Activated B cell treated with CpG ODN at 0.5 μM for 24 hours (primary cell): ENCODE measurements around the gene IFIH1. TPM values are rescaled to one million over a fixed set of nuclear protein-coding genes. Genes with fewer than 3 reads are reported as not detected.

Source experiments
- ATAC-seq: fragments of 200-7000 bp; cut with Tn5 transposase; one replicate; pipeline ENCODE4 v1.10.0; 2021; ENCODE audit warnings: low read depth, mild to moderate bottlenecking, moderate library complexity
- CTCF ChIA-PET: fragments of 350-600 bp; sonication (Branson Sonifier 250); formaldehyde crosslinking; loops from one replicate; lab custom pipeline; 2021; ENCODE audit warnings: antibody characterized with exemption; lab: Charles Lee
- POLR2A ChIA-PET: fragments of 350-600 bp; sonication (Branson Sonifier 250); formaldehyde crosslinking; loops from one replicate; lab custom pipeline; 2021; ENCODE audit warnings: antibody characterized with exemption; lab: Charles Lee
- DNase-seq: peaks from one replicate; pipeline ENCODE4 v3.0.0; 2022
- H3K27ac Mint-ChIP-seq: one replicate; pipeline ENCODE4 v1.8.0; 2020; ENCODE audit warnings: mixed read lengths
- H3K27me3 Mint-ChIP-seq: one replicate; pipeline ENCODE4 v1.8.0; 2021; ENCODE audit warnings: mixed read lengths
- H3K36me3 Mint-ChIP-seq: one replicate; pipeline ENCODE4 v1.8.0; 2021; ENCODE audit warnings: low read depth, mixed read lengths
- H3K4me1 Mint-ChIP-seq: one replicate; pipeline ENCODE4 v1.8.0; 2021; ENCODE audit warnings: mixed read lengths
- H3K4me3 Mint-ChIP-seq: one replicate; pipeline ENCODE4 v1.8.0; 2020; ENCODE audit warnings: mild to moderate bottlenecking, mixed read lengths
- H3K9me3 Mint-ChIP-seq: one replicate; pipeline ENCODE4 v1.8.0; 2020; ENCODE audit warnings: mixed read lengths
- intact Hi-C: fragments of 100-400 bp; cut with micrococcal nuclease; formaldehyde crosslinking; loops from one replicate; pipeline ENCODE4 v1.15.1; 2024
- total RNA-seq: library from RNA; stranded (reverse); gene quantifications from 2 replicates; pipeline ENCODE4 v1.2.3, GENCODE V29; 2022
- TF ChIP-seq, protein P1 (sequence below): fragments of 200-600 bp; IDR thresholded peaks from one replicate; pipeline ENCODE4 v1.8.0; 2022; ENCODE audit warnings: antibody characterized with exemption, mild to moderate bottlenecking

Gene IFIH1
- total RNA-seq, 1 donor from 2014 or later = 63.0 TPM

DNA sequence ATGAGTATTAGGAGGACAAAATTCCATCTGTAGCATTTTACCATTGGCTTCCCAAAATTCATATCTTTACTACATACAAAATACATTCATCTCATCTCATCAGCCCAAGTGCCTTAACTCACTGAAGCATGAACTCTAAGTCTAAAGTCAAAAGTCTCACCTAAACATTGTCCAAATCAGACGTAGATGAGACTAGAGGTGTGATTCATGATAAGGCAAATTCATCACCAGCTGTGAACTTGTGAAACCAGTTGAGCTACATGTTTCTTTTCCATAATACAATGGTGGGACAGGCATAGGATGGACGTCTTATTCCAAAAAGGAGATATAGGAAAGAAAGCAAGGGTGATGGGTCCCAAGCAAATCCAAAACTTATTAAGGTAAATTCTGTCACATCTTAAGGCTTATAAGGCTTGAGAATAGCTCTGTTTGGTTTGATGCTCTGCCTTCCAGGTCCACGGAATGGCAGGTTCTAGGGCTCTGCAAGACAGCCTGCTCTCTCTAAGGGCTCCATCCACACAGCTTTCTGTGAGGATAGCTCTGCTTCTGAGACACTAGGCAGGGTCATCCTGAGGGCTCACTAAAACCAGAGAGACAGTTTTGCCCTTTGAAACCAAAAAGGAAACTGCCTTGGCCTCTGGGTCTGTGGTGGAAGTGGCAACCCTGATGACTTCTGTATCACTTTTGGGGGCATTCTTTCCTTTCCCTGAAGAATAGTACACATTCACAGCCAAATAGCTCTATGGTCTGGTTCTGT lies 9.6 kb downstream of the IFIH1 start:
- TF ChIP-seq, protein P1, sequence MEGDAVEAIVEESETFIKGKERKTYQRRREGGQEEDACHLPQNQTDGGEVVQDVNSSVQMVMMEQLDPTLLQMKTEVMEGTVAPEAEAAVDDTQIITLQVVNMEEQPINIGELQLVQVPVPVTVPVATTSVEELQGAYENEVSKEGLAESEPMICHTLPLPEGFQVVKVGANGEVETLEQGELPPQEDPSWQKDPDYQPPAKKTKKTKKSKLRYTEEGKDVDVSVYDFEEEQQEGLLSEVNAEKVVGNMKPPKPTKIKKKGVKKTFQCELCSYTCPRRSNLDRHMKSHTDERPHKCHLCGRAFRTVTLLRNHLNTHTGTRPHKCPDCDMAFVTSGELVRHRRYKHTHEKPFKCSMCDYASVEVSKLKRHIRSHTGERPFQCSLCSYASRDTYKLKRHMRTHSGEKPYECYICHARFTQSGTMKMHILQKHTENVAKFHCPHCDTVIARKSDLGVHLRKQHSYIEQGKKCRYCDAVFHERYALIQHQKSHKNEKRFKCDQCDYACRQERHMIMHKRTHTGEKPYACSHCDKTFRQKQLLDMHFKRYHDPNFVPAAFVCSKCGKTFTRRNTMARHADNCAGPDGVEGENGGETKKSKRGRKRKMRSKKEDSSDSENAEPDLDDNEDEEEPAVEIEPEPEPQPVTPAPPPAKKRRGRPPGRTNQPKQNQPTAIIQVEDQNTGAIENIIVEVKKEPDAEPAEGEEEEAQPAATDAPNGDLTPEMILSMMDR = no peak
- ATAC-seq = no peak
- peaks cover 17% of the 10 kb centered on the region for H3K4me1 Mint-ChIP-seq
- H3K27ac Mint-ChIP-seq = peak overlapping the region; percentile 53
- intact Hi-C loops = no loop called here
- ChIA-PET POLR2A (interaction anchor here (1.4 kb wide), 1 partner anchor 10 kb away, joined by 3 read pairs; the partner anchor contains the start of gene IFIH1), CTCF (interaction anchor here (2.5 kb wide), 1 partner anchor 11 kb away, joined by 15 read pairs; no protein-coding TSS in a partner anchor)
- no peaks in the 10 kb centered on the region for H3K27me3 Mint-ChIP-seq
- H3K4me3 Mint-ChIP-seq = no peak overlapping the region
- H3K36me3 Mint-ChIP-seq = peaks cover 54% of the 10 kb centered on the region
- H3K9me3 Mint-ChIP-seq = no peaks in the 10 kb centered on the region
- no peak for DNase-seq

DNA sequence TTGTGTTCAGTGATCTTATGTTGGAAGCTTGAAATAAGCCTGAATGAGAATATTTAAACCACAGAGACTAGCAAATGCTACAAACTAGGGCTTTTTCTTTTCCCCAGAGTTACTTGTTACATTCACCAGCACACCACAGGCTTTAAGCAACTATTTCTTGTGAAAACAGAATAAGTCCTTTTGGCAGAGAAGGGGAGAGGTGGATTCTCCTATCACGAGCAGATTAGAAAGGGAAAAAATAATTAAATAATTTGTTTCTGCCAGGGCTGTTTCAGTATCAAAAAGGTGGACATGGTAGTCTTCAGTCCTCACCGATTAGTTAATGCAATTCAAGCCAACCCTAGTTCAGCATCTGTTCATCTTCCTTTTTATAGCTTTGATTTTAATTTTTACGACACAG lies 12.6 kb downstream of the IFIH1 start:
- no peaks in the 10 kb centered on the region for H3K9me3 Mint-ChIP-seq
- peaks cover 55% of the 10 kb centered on the region for H3K36me3 Mint-ChIP-seq
- POLR2A ChIA-PET = interaction anchor here (2.9 kb wide), 1 partner anchor 13 kb away, joined by 12 read pairs; the partner anchor contains the start of gene IFIH1
- DNase-seq (no peak), ATAC-seq (no peak)
- no peak overlapping the region for H3K4me3 Mint-ChIP-seq
- intact Hi-C loops = no loop called here
- TF ChIP-seq, protein P1 = no peak
- no peak overlapping the region for H3K27ac Mint-ChIP-seq
- H3K27me3 Mint-ChIP-seq = no peaks in the 10 kb centered on the region
- CTCF ChIA-PET = interaction anchor here (1.1 kb wide), 1 partner anchor 85 kb away, joined by 5 read pairs; no protein-coding TSS in a partner anchor
- no peaks in the 10 kb centered on the region for H3K4me1 Mint-ChIP-seq

DNA sequence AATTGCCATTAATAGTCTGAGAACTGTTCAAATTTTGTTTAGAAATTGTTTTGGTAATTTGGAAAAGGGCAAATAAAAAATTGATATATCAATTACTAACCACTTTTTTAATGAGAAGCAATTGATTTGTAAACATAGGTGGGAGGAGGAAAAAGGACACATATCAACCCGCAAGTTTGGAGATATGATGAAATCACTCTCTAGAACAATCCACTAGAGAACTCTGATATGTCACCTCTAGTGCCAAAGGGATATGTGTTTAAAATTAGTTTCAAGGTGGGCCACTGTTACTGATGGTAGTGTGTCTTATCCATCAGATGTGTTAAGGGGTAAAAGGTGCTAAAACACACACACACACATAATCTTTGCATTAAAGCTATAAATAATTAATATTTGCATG lies 16.6 kb downstream of the IFIH1 start:
- no peak for ATAC-seq
- H3K4me1 Mint-ChIP-seq = no peaks in the 10 kb centered on the region
- peaks cover 21% of the 10 kb centered on the region for H3K36me3 Mint-ChIP-seq
- DNase-seq = no peak
- TF ChIP-seq, protein P1 = no peak
- POLR2A ChIA-PET = interaction anchor here (1.4 kb wide), 1 partner anchor 17 kb away, joined by 4 read pairs; the partner anchor contains the start of gene IFIH1
- intact Hi-C loops = loop anchor here (1.0 kb wide), 3 partner anchors 10 to 32 kb away; partner anchors contain the start of gene IFIH1
- H3K27me3 Mint-ChIP-seq = no peaks in the 10 kb centered on the region
- no peak overlapping the region for H3K4me3 Mint-ChIP-seq
- CTCF ChIA-PET = interaction anchor here (0.7 to 8.3 kb wide), 11 partner anchors 9 to 81 kb away, joined by 3 to 73 read pairs (median 4); partner anchors contain the start of genes GCA and IFIH1
- no peak overlapping the region for H3K27ac Mint-ChIP-seq
- no peaks in the 10 kb centered on the region for H3K9me3 Mint-ChIP-seq

DNA sequence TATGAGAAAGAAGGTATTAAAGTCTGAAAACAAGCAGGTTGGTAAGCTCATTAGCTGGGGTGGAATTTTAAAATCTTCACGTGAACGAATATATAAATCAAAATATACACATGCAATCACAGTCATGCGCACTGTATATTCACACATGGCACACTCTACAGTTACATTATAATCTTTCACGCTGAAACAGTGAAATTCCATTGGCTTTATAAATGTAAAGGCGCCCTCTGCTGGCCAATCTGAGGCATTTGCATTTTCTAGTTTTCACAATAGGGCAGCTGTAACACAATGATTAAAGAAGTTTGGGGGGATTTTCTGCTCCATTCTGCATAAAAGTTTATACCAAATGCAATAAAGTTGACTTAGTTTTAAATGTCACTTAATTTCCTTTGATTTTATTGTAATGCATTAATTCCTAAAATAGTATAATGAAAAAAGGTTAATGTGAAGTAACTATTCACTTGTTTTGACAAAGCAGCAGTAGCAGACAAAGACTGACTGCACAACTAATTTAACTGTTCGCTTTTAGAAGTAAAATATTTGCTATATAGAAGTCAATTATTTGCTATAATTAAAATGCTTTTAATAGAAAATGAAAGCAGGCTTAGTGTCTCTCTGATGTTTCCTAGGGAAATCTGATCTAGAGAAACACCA lies 17.2 kb downstream of the IFIH1 start:
- ATAC-seq (peak; percentile 57), DNase-seq (no peak)
- CTCF ChIA-PET = interaction anchor here (0.7 to 8.3 kb wide), 11 partner anchors 10 to 81 kb away, joined by 3 to 73 read pairs (median 4); partner anchors contain the start of genes GCA and IFIH1
- Mint-ChIP-seq H3K4me1 (no peaks in the 10 kb centered on the region), H3K27ac (no peak overlapping the region), H3K27me3 (no peaks in the 10 kb centered on the region), H3K4me3 (no peak overlapping the region), H3K36me3 (peaks cover 18% of the 10 kb centered on the region), H3K9me3 (no peaks in the 10 kb centered on the region)
- intact Hi-C loops = loop anchor here (1.0 kb wide), 3 partner anchors 11 to 33 kb away; partner anchors contain the start of gene IFIH1
- POLR2A ChIA-PET = interaction anchor here (1.4 kb wide), 1 partner anchor 17 kb away, joined by 4 read pairs; the partner anchor contains the start of gene IFIH1
- TF ChIP-seq, protein P1 = no peak
